Measurements from ENCODE around the gene CDHR2. TPM values are rescaled to one million over a fixed set of nuclear protein-coding genes. Genes with fewer than 3 reads are reported as not detected.

Gene CDHR2
- total RNA-seq, 1 donor from 2014 or later = under 0.01 TPM

DNA sequence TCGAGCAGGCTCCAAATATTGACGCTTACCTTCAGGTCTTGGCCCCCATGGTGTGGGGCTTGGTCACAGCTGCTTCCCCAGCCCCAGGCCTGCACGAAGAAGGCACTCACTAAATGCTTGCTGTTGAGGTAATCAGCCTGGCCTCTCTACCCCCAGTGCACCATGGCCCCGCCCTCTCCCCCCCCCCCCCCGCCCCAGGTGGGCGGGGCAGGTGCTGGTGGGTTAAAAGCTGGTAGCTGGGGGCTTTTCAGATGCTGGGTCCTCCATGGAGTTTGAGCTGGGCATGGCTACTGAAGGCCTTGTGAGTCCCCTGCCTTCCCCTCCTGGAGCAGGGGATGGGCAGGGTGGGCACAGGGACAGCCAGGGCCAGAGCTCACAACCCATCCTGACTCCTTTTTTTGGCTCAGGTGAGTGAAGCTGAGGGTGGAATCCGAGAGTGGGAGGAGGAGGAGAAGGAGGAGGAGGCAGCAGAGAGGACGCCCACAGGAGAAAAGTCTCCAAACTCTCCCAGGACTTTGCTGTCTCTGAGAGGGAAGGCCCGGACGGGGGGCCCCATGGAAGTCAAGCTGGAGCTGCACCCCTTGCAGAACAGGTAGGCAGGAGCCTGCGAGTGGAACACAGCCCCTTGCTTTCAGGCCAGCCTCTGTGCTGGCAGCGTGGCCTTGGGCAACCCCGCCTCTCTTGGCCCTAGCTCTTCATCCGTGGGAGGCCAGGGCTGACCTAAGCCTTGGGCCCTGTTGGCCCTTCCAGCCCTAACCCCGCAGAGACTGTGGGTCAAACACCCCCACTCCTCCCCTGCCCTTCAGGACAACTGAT, 93.7 kb downstream of the CDHR2 start:
- DNase-seq = no peak

DNA sequence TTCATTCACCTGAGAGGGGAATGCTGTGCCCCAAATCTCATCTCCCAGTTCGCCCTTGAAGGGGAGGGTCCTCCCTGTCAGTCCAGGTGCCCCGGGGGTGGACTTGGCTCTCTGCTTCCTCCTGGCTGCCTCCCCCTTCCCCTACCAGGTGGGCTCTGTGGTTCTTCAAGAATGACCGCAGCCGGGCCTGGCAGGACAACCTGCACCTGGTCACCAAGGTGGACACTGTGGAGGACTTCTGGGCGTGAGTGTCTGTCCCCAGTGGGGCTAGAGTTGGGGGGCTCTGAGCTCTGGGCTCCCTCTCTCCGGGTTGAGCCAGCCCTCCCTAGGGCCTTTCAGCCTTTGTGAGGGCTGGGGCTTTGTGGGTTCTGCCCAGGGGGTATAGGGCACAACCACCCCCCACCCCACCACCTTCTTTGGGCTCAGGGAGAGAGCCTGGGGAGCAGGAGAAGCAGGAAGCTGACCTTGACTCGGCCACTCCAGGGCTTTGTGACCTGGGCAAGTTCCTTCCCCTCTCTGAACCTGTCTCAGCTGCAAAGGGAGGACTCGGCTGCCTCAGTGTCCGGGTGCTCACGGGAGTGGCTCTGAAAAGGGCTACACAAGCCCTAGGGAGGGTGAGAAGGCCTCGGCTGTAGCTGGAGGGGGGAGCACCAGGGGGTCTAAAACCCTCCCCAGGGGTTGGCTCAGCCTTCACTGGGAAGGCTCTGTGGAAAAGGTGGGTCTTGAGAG, 94.5 kb downstream of the CDHR2 start:
- DNase-seq = no peak

DNA sequence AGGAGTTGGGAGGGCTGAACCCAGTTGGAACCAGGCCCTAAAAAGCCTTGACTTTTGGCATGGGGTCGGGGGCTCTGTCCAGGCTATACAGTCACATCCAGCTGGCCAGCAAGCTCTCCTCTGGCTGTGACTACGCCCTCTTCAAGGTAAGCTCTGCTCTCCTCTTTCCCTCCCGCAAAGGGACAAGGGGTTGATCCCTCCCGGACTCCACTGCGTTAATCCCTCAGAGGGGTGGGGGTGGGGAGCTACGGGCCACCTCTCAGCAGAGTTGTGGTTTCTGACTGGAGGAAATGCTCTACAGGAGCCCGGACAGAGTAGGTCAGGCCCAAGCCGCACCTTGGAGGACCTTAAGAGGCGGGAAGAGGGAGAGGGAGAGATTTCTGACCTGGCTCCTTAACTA, 95.2 kb downstream of the CDHR2 start:
- DNase-seq = no peak

DNA sequence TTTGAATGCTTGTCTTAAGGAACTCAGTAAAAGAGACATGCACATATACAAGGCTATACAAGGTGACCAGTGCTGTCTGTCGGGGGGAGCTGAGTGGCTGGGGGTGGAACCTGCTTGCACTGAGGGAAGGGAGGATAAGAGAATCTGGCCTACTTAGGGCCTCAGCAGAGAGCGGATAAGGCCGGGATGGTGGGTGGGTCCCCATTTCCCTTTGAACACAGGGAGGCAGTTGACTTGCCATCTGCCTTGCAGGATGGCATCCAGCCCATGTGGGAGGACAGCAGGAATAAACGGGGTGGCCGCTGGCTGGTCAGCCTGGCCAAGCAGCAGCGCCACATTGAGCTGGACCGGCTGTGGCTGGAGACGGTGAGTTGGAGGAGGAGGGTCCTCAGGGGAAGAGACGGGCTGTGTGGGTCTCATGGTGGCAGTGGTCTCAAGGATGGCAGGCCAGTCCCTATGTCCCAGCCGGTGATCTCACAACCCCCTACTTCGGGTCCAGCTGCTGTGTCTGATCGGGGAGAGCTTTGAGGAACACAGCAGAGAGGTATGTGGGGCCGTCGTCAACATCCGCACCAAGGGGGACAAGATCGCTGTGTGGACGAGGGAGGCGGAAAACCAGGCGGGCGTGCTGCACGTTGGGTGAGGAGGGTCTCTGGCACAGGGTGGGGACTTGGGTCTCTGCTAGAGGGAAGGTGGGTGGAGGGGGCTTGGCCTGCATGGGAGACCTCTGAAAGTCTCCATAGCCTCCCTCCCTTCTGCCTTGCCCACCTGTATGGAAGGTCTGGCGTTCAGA, 95.9 kb downstream of the CDHR2 start:
- DNase-seq = no peak

Small RNAs within 50 kb of the gene (small RNA-seq; reads per million reads assigned to genes)
- gene MIR4281 = not detected
- not detected for gene RF00019
- gene RN7SL684P = not detected

Other genes with a start within 250 kb of the CDHR2 start
- gene KIAA1191, start 187.6 kb upstream of the CDHR2 start, total RNA-seq = 97.3 TPM
- gene ARL10, start 183.9 kb upstream of the CDHR2 start, total RNA-seq = 50.5 TPM
- 5.0 TPM for gene NOP16, start 160.7 kb upstream of the CDHR2 start, total RNA-seq
- gene HIGD2A, start 160.6 kb upstream of the CDHR2 start, total RNA-seq = 26.4 TPM
- gene CLTB, start 132.8 kb upstream of the CDHR2 start, total RNA-seq = 42.0 TPM
- gene FAF2, start 101.0 kb upstream of the CDHR2 start, total RNA-seq = 32.6 TPM
- 8.6 TPM for gene RNF44, start 11.9 kb upstream of the CDHR2 start, total RNA-seq
- gene GPRIN1, start 60.8 kb downstream of the CDHR2 start, total RNA-seq = 107 TPM
- 12.6 TPM for gene SNCB, start 81.2 kb downstream of the CDHR2 start, total RNA-seq
- gene EIF4E1B, start 81.3 kb downstream of the CDHR2 start, total RNA-seq = not detected
- 27.1 TPM for gene TSPAN17, start 98.1 kb downstream of the CDHR2 start, total RNA-seq

Data from occipital lobe (tissue), 3 donors.